Measurements from ENCODE around the gene BBC3. TPM values are rescaled to one million over a fixed set of nuclear protein-coding genes. Genes with fewer than 3 reads are reported as not detected.

The BBC3 gene
- total RNA-seq, 2 experiments from 2014 or later = 12.5 to 13.3 TPM

GRCh38 chr19:47243776-47244547, 13.0 kb upstream of the BBC3 start:
- Mint-ChIP-seq H3K4me3 (peak overlapping the region; percentile 93), H3K36me3 (peaks cover 6% of the 10 kb centered on the region), H3K27ac (peak overlapping the region; percentile 99), H3K9me3 (no peaks in the 10 kb centered on the region), H3K27me3 (no peaks in the 10 kb centered on the region), H3K4me1 (peaks cover 25% of the 10 kb centered on the region)
- peak; percentile 98 for DNase-seq

- Mint-ChIP-seq H3K27me3 (no peaks in the 10 kb centered on the region), H3K36me3 (peaks cover 6% of the 10 kb centered on the region), H3K4me3 (peak overlapping the region; percentile 93), H3K9me3 (no peaks in the 10 kb centered on the region), H3K27ac (peak overlapping the region; percentile 99), H3K4me1 (peaks cover 25% of the 10 kb centered on the region)
- DNase-seq = no peak
Measured at GRCh38 chr19:47243364-47243775, 12.4 kb upstream of the BBC3 start.

- Mint-ChIP-seq H3K9me3 (no peaks in the 10 kb centered on the region), H3K27me3 (no peaks in the 10 kb centered on the region), H3K4me1 (peaks cover 22% of the 10 kb centered on the region), H3K27ac (no peak overlapping the region), H3K36me3 (peaks cover 6% of the 10 kb centered on the region), H3K4me3 (no peak overlapping the region)
- DNase-seq = no peak
Measured at GRCh38 chr19:47241919-47242577, 11.0 kb upstream of the BBC3 start.

- Mint-ChIP-seq H3K36me3 (peaks cover 6% of the 10 kb centered on the region), H3K27me3 (no peaks in the 10 kb centered on the region), H3K4me3 (no peak overlapping the region), H3K4me1 (peaks cover 22% of the 10 kb centered on the region), H3K27ac (no peak overlapping the region), H3K9me3 (no peaks in the 10 kb centered on the region)
- peak; percentile 82 for DNase-seq
Measured at GRCh38 chr19:47240996-47241918, 10.3 kb upstream of the BBC3 start.

- Mint-ChIP-seq H3K27me3 (peaks cover 3% of the 10 kb centered on the region), H3K4me3 (no peak overlapping the region), H3K9me3 (no peaks in the 10 kb centered on the region), H3K27ac (no peak overlapping the region), H3K36me3 (peaks cover 6% of the 10 kb centered on the region), H3K4me1 (peaks cover 22% of the 10 kb centered on the region)
- no peak for DNase-seq
Measured at GRCh38 chr19:47240556-47240955, 9.6 kb upstream of the BBC3 start.

- Mint-ChIP-seq H3K27ac (no peak overlapping the region), H3K9me3 (no peaks in the 10 kb centered on the region), H3K36me3 (peaks cover 6% of the 10 kb centered on the region), H3K4me3 (no peak overlapping the region), H3K27me3 (peaks cover 3% of the 10 kb centered on the region), H3K4me1 (peaks cover 20% of the 10 kb centered on the region)
- peak; percentile 69 for DNase-seq
Measured at GRCh38 chr19:47239610-47240296, 8.8 kb upstream of the BBC3 start.

- Mint-ChIP-seq H3K36me3 (peaks cover 6% of the 10 kb centered on the region), H3K27ac (no peak overlapping the region), H3K27me3 (peaks cover 3% of the 10 kb centered on the region), H3K4me3 (peak overlapping the region; percentile 57), H3K4me1 (peaks cover 15% of the 10 kb centered on the region), H3K9me3 (no peaks in the 10 kb centered on the region)
- DNase-seq = no peak
Measured at GRCh38 chr19:47239152-47239551, 8.2 kb upstream of the BBC3 start.

- Mint-ChIP-seq H3K27me3 (peaks cover 3% of the 10 kb centered on the region), H3K4me1 (peaks cover 24% of the 10 kb centered on the region), H3K4me3 (no peak overlapping the region), H3K27ac (no peak overlapping the region), H3K9me3 (no peaks in the 10 kb centered on the region), H3K36me3 (no peaks in the 10 kb centered on the region)
- no peak for DNase-seq
Measured at GRCh38 chr19:47236072-47236675, 5.2 kb upstream of the BBC3 start.

GRCh38 chr19:47232422-47233211, 1.6 kb upstream of the BBC3 start:
- peaks cover 3% of the 10 kb centered on the region for H3K27me3 Mint-ChIP-seq
- H3K36me3 Mint-ChIP-seq = no peaks in the 10 kb centered on the region
- H3K4me1 Mint-ChIP-seq = peaks cover 20% of the 10 kb centered on the region
- peak overlapping the region; percentile 78 for H3K4me3 Mint-ChIP-seq
- no peaks in the 10 kb centered on the region for H3K9me3 Mint-ChIP-seq
- peak overlapping the region; percentile 44 for H3K27ac Mint-ChIP-seq
- DNase-seq = peak; percentile 52

- peaks cover 27% of the 10 kb centered on the region for H3K4me1 Mint-ChIP-seq
- no peaks in the 10 kb centered on the region for H3K36me3 Mint-ChIP-seq
Measured at GRCh38 chr19:47231215-47232054, 436 bp upstream of the BBC3 start.

GRCh38 chr19:47230054-47230920, 712 bp downstream of the BBC3 start:
- Mint-ChIP-seq H3K27ac (no peak overlapping the region), H3K9me3 (no peaks in the 10 kb centered on the region), H3K4me1 (peaks cover 31% of the 10 kb centered on the region), H3K4me3 (peak overlapping the region; percentile 22), H3K36me3 (peaks cover 5% of the 10 kb centered on the region), H3K27me3 (no peaks in the 10 kb centered on the region)
- DNase-seq = peak; percentile 82

More at GRCh38 chr19:47231215-47232054, 436 bp upstream of the BBC3 start:
- DNase-seq = peak; percentile 93
- peak overlapping the region; percentile 78 for H3K4me3 Mint-ChIP-seq
- H3K27me3 Mint-ChIP-seq = peaks cover 3% of the 10 kb centered on the region
- no peaks in the 10 kb centered on the region for H3K9me3 Mint-ChIP-seq
- H3K27ac Mint-ChIP-seq = peak overlapping the region; percentile 44

- DNase-seq = no peak
- H3K36me3 Mint-ChIP-seq = peaks cover 5% of the 10 kb centered on the region
- H3K9me3 Mint-ChIP-seq = no peaks in the 10 kb centered on the region
- H3K27me3 Mint-ChIP-seq = no peaks in the 10 kb centered on the region
- peaks cover 31% of the 10 kb centered on the region for H3K4me1 Mint-ChIP-seq
- H3K4me3 Mint-ChIP-seq = no peak overlapping the region
- no peak overlapping the region for H3K27ac Mint-ChIP-seq
Measured at GRCh38 chr19:47229676-47230053, 1.3 kb downstream of the BBC3 start.

All from activated naive CD8-positive, alpha-beta T cell treated with anti-CD3 and anti-CD28 coated beads for 36 hours (primary cell).